ENCODE results near the gene ASB17. TPM values are rescaled to one million over a fixed set of nuclear protein-coding genes. Genes with fewer than 3 reads are reported as not detected.

ASB17 gene
- total and polyA plus RNA-seq, 10 of the 15 experiments (the other 5 are each of a cell fraction or from before 2014, with no cell fraction given) = 0.05 TPM; not detected in 9

DNA sequence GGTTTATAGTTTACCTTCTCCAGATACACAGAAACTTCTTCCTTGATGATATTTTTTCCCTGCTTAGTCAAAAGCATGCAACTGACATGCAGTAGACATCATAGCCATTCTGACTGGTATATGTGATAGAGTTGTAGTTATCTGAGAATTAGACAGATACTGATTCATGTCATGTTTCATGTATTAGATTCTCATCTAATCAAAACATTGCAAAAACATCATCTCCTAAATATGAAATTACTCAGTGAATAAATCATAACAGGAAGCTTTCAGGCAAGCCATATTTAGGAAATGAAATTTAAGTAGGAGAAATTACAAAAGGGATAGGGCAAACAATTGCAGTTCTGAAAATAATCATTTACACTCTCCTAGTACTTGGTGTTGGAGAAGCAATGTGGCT, 38.4 kb upstream of the ASB17 start (continued):
- TF ChIP-seq, protein P1, sequence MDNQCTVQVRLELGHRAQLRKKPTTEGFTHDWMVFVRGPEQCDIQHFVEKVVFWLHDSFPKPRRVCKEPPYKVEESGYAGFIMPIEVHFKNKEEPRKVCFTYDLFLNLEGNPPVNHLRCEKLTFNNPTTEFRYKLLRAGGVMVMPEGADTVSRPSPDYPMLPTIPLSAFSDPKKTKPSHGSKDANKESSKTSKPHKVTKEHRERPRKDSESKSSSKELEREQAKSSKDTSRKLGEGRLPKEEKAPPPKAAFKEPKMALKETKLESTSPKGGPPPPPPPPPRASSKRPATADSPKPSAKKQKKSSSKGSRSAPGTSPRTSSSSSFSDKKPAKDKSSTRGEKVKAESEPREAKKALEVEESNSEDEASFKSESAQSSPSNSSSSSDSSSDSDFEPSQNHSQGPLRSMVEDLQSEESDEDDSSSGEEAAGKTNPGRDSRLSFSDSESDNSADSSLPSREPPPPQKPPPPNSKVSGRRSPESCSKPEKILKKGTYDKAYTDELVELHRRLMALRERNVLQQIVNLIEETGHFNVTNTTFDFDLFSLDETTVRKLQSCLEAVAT (IDR thresholded peaks at IDR 0.05) = no peak
- TF ChIP-seq JUND (IDR thresholded peaks at IDR 0.05; ENCODE audit: low read depth, low read length) (no peak), RFX5 (IDR thresholded peaks at IDR 0.05; ENCODE audit: low read depth, low read length) (no peak)
- TF ChIP-seq, protein P2, sequence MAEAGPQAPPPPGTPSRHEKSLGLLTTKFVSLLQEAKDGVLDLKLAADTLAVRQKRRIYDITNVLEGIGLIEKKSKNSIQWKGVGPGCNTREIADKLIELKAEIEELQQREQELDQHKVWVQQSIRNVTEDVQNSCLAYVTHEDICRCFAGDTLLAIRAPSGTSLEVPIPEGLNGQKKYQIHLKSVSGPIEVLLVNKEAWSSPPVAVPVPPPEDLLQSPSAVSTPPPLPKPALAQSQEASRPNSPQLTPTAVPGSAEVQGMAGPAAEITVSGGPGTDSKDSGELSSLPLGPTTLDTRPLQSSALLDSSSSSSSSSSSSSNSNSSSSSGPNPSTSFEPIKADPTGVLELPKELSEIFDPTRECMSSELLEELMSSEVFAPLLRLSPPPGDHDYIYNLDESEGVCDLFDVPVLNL (IDR thresholded peaks at IDR 0.05; ENCODE audit: low read depth, low read length) = no peak

DNA sequence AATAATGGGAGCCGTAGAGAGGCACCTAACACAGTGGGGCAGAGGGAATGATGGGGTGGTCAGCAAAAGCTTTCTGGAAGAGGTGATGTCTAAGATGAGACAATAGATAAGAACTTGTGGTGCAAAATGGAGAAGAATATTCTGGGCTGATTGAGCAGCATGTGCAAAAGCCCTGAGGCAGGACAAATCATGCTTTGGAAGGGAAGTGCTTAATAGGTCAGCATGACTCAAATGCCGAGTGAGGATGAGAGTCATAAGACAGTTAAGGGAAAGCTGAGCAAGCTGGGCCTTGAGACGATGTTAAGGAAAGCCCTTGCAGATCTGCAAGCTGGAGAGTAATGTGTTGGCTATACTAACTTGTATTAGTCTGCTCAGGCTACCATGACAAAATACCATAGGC, 37.3 kb upstream of the ASB17 start:
- SMC1A ChIA-PET (ENCODE audit: uncharacterized antibody, unreplicated experiment) = interaction anchor here (1.0 to 1.3 kb wide), 4 partner anchors 20 to 53 kb away, joined by 3 read pairs; no protein-coding TSS in a partner anchor
- WGBS (ENCODE audit: insufficient coverage, insufficient replicate concordance, low lambda C conversion rate, missing lambda C conversion rate) = 50% methylated on average over 3 of the region's 3 CpGs
- Histone ChIP-seq H4K20me1 (ENCODE audit: control insufficient read depth, insufficient read depth) (no peaks in the 10 kb centered on the region), H3K36me3 (ENCODE audit: control insufficient read depth in 2 of 2, insufficient read depth in 2 of 2, low read length in 1 of 2) (no peaks in the 10 kb centered on the region), H3K4me3 (no peak overlapping the region), H3K27ac (ENCODE audit: control insufficient read depth, insufficient read depth) (no peak overlapping the region), H3K4me1 (ENCODE audit: control insufficient read depth, insufficient read depth, low read length) (no peaks in the 10 kb centered on the region), H2AFZ (ENCODE audit: control insufficient read depth, low read depth, low read length) (no peak overlapping the region), H3K9me3 (replicated peaks; ENCODE audit: control insufficient read depth, insufficient read depth, low read length) (no peaks in the 10 kb centered on the region), H3K79me2 (ENCODE audit: control insufficient read depth, insufficient read depth, low read length) (no peaks in the 10 kb centered on the region), H3K4me2 (ENCODE audit: control insufficient read depth, insufficient read depth) (no peak overlapping the region), H3K27me3 (replicated peaks in 1 of 2; ENCODE audit: control insufficient read depth in 2 of 2, insufficient read depth in 2 of 2, low read length in 1 of 2) (no peaks in the 10 kb centered on the region), H3K9ac (ENCODE audit: control insufficient read depth, insufficient read depth, low read length) (no peak overlapping the region)
- no TSS peak for BruUV-seq (replicated peaks)
- ATAC-seq (no peak), FAIRE-seq (no peak), DNase-seq (ENCODE audit: low read depth, low spot score) (no peak)
- RAD21 ChIA-PET (ENCODE audit: unreplicated experiment) = no interaction called here
- CTCF ChIA-PET = interaction anchor here (1.5 to 2.0 kb wide), 3 partner anchors 19 to 29 kb away, joined by 5 to 6 read pairs (median 6); no protein-coding TSS in a partner anchor
- POLR2A ChIA-PET = no interaction called here
- intact Hi-C loops (cut with micrococcal nuclease; ENCODE audit: unreplicated experiment) (no loop called here), in situ Hi-C loops (cut with MboI) (no loop called here)
- TF ChIP-seq FOXM1 (IDR thresholded peaks at IDR 0.05; ENCODE audit: low read depth, low read length) = no peak
- TF ChIP-seq ZBED1 (IDR thresholded peaks at IDR 0.05; ENCODE audit: borderline replicate concordance) = no peak
- TF ChIP-seq, protein P3, sequence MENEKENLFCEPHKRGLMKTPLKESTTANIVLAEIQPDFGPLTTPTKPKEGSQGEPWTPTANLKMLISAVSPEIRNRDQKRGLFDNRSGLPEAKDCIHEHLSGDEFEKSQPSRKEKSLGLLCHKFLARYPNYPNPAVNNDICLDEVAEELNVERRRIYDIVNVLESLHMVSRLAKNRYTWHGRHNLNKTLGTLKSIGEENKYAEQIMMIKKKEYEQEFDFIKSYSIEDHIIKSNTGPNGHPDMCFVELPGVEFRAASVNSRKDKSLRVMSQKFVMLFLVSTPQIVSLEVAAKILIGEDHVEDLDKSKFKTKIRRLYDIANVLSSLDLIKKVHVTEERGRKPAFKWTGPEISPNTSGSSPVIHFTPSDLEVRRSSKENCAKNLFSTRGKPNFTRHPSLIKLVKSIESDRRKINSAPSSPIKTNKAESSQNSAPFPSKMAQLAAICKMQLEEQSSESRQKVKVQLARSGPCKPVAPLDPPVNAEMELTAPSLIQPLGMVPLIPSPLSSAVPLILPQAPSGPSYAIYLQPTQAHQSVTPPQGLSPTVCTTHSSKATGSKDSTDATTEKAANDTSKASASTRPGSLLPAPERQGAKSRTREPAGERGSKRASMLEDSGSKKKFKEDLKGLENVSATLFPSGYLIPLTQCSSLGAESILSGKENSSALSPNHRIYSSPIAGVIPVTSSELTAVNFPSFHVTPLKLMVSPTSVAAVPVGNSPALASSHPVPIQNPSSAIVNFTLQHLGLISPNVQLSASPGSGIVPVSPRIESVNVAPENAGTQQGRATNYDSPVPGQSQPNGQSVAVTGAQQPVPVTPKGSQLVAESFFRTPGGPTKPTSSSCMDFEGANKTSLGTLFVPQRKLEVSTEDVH (IDR thresholded peaks at IDR 0.05; ENCODE audit: low read depth, partially characterized antibody) = no peak
- no peak for TF ChIP-seq LARP7 (IDR thresholded peaks at IDR 0.05)
- no peak for TF ChIP-seq DPF2 (IDR thresholded peaks at IDR 0.05)
- TF ChIP-seq, protein P4, sequence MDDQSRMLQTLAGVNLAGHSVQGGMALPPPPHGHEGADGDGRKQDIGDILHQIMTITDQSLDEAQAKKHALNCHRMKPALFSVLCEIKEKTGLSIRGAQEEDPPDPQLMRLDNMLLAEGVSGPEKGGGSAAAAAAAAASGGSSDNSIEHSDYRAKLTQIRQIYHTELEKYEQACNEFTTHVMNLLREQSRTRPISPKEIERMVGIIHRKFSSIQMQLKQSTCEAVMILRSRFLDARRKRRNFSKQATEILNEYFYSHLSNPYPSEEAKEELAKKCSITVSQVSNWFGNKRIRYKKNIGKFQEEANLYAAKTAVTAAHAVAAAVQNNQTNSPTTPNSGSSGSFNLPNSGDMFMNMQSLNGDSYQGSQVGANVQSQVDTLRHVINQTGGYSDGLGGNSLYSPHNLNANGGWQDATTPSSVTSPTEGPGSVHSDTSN (IDR thresholded peaks at IDR 0.05; ENCODE audit: insufficient replicate concordance, low read depth, low read length) = no peak
- no peak for TF ChIP-seq YY1 (IDR thresholded peaks at IDR 0.05; ENCODE audit: low read depth, low read length)
- no peak for TF ChIP-seq BMI1 (IDR thresholded peaks at IDR 0.05; ENCODE audit: borderline replicate concordance)
- TF ChIP-seq, protein P5, sequence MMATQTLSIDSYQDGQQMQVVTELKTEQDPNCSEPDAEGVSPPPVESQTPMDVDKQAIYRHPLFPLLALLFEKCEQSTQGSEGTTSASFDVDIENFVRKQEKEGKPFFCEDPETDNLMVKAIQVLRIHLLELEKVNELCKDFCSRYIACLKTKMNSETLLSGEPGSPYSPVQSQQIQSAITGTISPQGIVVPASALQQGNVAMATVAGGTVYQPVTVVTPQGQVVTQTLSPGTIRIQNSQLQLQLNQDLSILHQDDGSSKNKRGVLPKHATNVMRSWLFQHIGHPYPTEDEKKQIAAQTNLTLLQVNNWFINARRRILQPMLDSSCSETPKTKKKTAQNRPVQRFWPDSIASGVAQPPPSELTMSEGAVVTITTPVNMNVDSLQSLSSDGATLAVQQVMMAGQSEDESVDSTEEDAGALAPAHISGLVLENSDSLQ (IDR thresholded peaks at IDR 0.05) = no peak
- TF ChIP-seq HDAC2 (IDR thresholded peaks at IDR 0.05) = no peak
- no peak for TF ChIP-seq PAX5 (IDR thresholded peaks at IDR 0.05; ENCODE audit: borderline replicate concordance, low read depth, low read length)
- TF ChIP-seq MYC (IDR thresholded peaks at IDR 0.05; ENCODE audit: insufficient read depth, insufficient read length, insufficient replicate concordance, low read length, severe bottlenecking) = no peak
- TF ChIP-seq POLR2A (IDR thresholded peaks at IDR 0.05; ENCODE audit: low read depth, low read length) = no peak

All from GM12878 (cell line).